B cell (primary cell): ENCODE measurements around the gene C17orf113. TPM values are rescaled to one million over a fixed set of nuclear protein-coding genes. Genes with fewer than 3 reads are reported as not detected.

ENCODE experiments used
- ATAC-seq: fragments of 200-7000 bp; cut with Tn5 transposase; one replicate; pipeline ENCODE4 v1.10.0; 2021; ENCODE audit warnings: low read depth, mild to moderate bottlenecking, moderate number of reproducible peaks, moderate library complexity
- CTCF ChIA-PET: fragments of 350-600 bp; sonication (Branson Sonifier 250); formaldehyde crosslinking; loops from one replicate; lab custom pipeline; 2021; ENCODE audit warnings: antibody characterized with exemption, inconsistent platforms; lab: Charles Lee
- POLR2A ChIA-PET: fragments of 350-600 bp; sonication (Branson Sonifier 250); formaldehyde crosslinking; loops from one replicate; lab custom pipeline; 2021; ENCODE audit warnings: antibody characterized with exemption; lab: Charles Lee
- DNase-seq: peaks from one replicate; pipeline ENCODE4 v3.0.0; 2013
- H2AFZ ChIP-seq: 2 replicates; pipeline ENCODE4 v1.6.1; 2012; ENCODE audit warnings: mild to moderate bottlenecking, low read depth, low read length; ENCODE audit not compliant: insufficient read depth, poor library complexity, severe bottlenecking
- H3K27ac ChIP-seq, 2 donors: 1 replicate in 1 of 2; 2 replicates in 1 of 2; pipeline ENCODE4 v1.5.1; 2012 to 2013; ENCODE audit warnings: low read length in 2 of 2, mild to moderate bottlenecking in 2 of 2, moderate library complexity in 1 of 2
- H3K27me3 ChIP-seq, 4 experiments: fragments of 200-600 bp in 1 of 4; sonication (generic) in 1 of 4; replicated peaks in 1 of 4; 1 replicate in 2 of 4; 2 replicates in 2 of 4; pipeline versions ENCODE4 v1.6.1 to v1.7.0; 2013 to 2016; ENCODE audit warnings: low read length in 3 of 4, mild to moderate bottlenecking in 2 of 4, mixed read lengths in 1 of 4, moderate library complexity in 1 of 4; ENCODE audit not compliant: insufficient read depth in 4 of 4, control insufficient read depth in 3 of 4; ENCODE audit errors: control extremely low read depth in 1 of 4
- H3K36me3 ChIP-seq, 2 experiments: replicated peaks in 1 of 2; 1 replicate in 1 of 2; 2 replicates in 1 of 2; pipeline versions ENCODE4 v1.6.1 to v1.7.1; 2013; ENCODE audit warnings: low read length in 1 of 2; ENCODE audit not compliant: insufficient read depth in 2 of 2, control insufficient read depth in 1 of 2; ENCODE audit errors: control extremely low read depth in 1 of 2, extremely low read depth in 1 of 2
- H3K4me1 ChIP-seq, 2 donors: fragments of 200-600 bp in 1 of 2; sonication (generic) in 1 of 2; 1 replicate in 1 of 2; 2 replicates in 1 of 2; pipeline versions ENCODE4 v1.5.1 to v1.6.1; 2013 to 2017; ENCODE audit warnings: low read length in 2 of 2; ENCODE audit not compliant: control insufficient read depth in 2 of 2, insufficient read depth in 2 of 2
- H3K4me2 ChIP-seq: replicated peaks from 2 replicates; pipeline ENCODE3; 2012; ENCODE audit warnings: mild to moderate bottlenecking, low read depth, low read length; ENCODE audit not compliant: poor library complexity, severe bottlenecking
- H3K4me3 ChIP-seq, 5 experiments: fragments of 200-600 bp in 1 of 5; sonication (generic) in 1 of 5; 1 replicate in 3 of 5; 2 replicates in 2 of 5; pipeline versions ENCODE4 v1.5.1 to v1.7.0; 2011 to 2016; ENCODE audit warnings: low read length in 4 of 5, mild to moderate bottlenecking in 4 of 5, low read depth in 2 of 5, control low read depth in 1 of 5, moderate library complexity in 1 of 5; ENCODE audit not compliant: insufficient read depth in 1 of 5; ENCODE audit errors: control extremely low read depth in 1 of 5, extremely low read depth in 1 of 5
- H3K79me2 ChIP-seq: fragments of 200-600 bp; sonication (generic); one replicate; pipeline ENCODE4 v1.6.0; 2016; ENCODE audit warnings: low read length; ENCODE audit not compliant: control insufficient read depth, insufficient read depth
- H3K9ac ChIP-seq: fragments of 200-600 bp; sonication (generic); 2 replicates; pipeline ENCODE4 v1.6.1; 2017; ENCODE audit warnings: mild to moderate bottlenecking, low read length, moderate library complexity
- H3K9me3 ChIP-seq, 3 donors: one replicate each; pipeline versions ENCODE4 v1.6.1 to v1.7.1; 2013; ENCODE audit warnings: low read length in 2 of 3; ENCODE audit not compliant: control insufficient read depth in 2 of 3, insufficient read depth in 1 of 3; ENCODE audit errors: control extremely low read depth in 1 of 3
- H4K20me1 ChIP-seq: 2 replicates; pipeline ENCODE4 v1.6.0; 2012; ENCODE audit warnings: mild to moderate bottlenecking, low read length; ENCODE audit not compliant: insufficient read depth, control insufficient read depth, poor library complexity, severe bottlenecking
- H3K27ac Mint-ChIP-seq: one replicate; pipeline ENCODE4 v1.8.0; 2021; ENCODE audit warnings: mixed read lengths
- H3K27me3 Mint-ChIP-seq: one replicate; pipeline ENCODE4 v1.8.0; 2021; ENCODE audit warnings: mixed read lengths
- H3K4me1 Mint-ChIP-seq: one replicate; pipeline ENCODE4 v1.8.0; 2021; ENCODE audit warnings: mixed read lengths
- H3K4me3 Mint-ChIP-seq: one replicate; pipeline ENCODE4 v1.8.0; 2021; ENCODE audit warnings: mixed read lengths
- H3K9me3 Mint-ChIP-seq: one replicate; pipeline ENCODE4 v1.8.0; 2022; ENCODE audit warnings: mixed read lengths; ENCODE audit not compliant: insufficient read depth
- CTCF ChIP-seq: fragments of 200-600 bp; IDR thresholded peaks from one replicate; pipeline ENCODE4 v1.8.0; 2022; ENCODE audit warnings: antibody characterized with exemption, mild to moderate bottlenecking
- EZH2 ChIP-seq: IDR thresholded peaks from 2 replicates; pipeline ENCODE4 v1.6.1; 2012; ENCODE audit warnings: borderline replicate concordance, low read depth, mild to moderate bottlenecking, moderate library complexity, low read length; ENCODE audit not compliant: insufficient read depth, poor library complexity, severe bottlenecking
- WGBS: methylation state at CpG from one replicate; pipeline ENCODE4 v1.1.5; 2013; ENCODE audit warnings: missing lambda C conversion rate; ENCODE audit not compliant: insufficient coverage; 5-methylcytosine and 5-hydroxymethylcytosine counted together
- intact Hi-C: fragments of 100-400 bp; cut with micrococcal nuclease; formaldehyde crosslinking; loops from one replicate; pipeline ENCODE4 v1.10.0; 2022
- polyA minus RNA-seq: library from RNA; depleted of rRNA, polyadenylated mRNA; stranded (reverse); fragments of >200 nt; gene quantifications from 2 replicates; pipeline ENCODE4 v1.2.3, GENCODE V29; 2012
- polyA plus RNA-seq: library from polyadenylated mRNA; depleted of rRNA; stranded (reverse); fragments of >200 nt; gene quantifications from 2 replicates; pipeline ENCODE4 v1.2.3, GENCODE V29; 2012
- total RNA-seq, 2 donors: library from RNA; stranded (reverse); fragments of 120-200 nt in 1 of 2; gene quantifications; 1 replicate in 1 of 2; 2 replicates in 1 of 2; pipeline versions ENCODE4 v1.2.3 to v1.2.4, GENCODE V29; 2013 to 2022

Gene C17orf113
- total RNA-seq (2.1 TPM in 2 replicates), polyA plus RNA-seq (0.66 and 1.2 TPM in 2 replicates), polyA minus RNA-seq (1.7 and 2.1 TPM in 2 replicates)
- 1.1 TPM for total RNA-seq (2013)

- intact Hi-C loops: no loop called here
- H3K9ac ChIP-seq: peak within 1 kb of the TSS; percentile 58
- peak within 1 kb of the TSS; percentile 89 for H3K4me3 Mint-ChIP-seq
- CTCF ChIA-PET: interaction anchor here (0.6 to 1.5 kb wide), 5 partner anchors 20 to 132 kb away, joined by 3 to 5 read pairs (median 3); partner anchors contain the start of genes ACLY and NKIRAS2
- no peaks in the 10 kb centered on the region for H3K79me2 ChIP-seq
- no peak within 1 kb of the TSS for H3K27ac ChIP-seq
- H4K20me1 ChIP-seq: no peaks in the 10 kb centered on the region
- peaks cover 7 to 12% of the 10 kb centered on the region in 2 donors for H3K4me1 ChIP-seq
- no peaks in the 10 kb centered on the region for H3K36me3 ChIP-seq
- no peaks in the 10 kb centered on the region for H3K9me3 Mint-ChIP-seq
- TF ChIP-seq CTCF: peak; percentile 59
- TF ChIP-seq EZH2: no peak
- H3K27me3 Mint-ChIP-seq: peaks cover 40% of the 10 kb centered on the region
- H3K27me3 ChIP-seq: peaks cover 0 to 13% (median 3%) of the 10 kb centered on the region in 4 experiments
- POLR2A ChIA-PET: no interaction called here
- ATAC-seq (peak; percentile 81), DNase-seq (peak; percentile 73)
- H3K4me2 ChIP-seq: peak within 1 kb of the TSS; percentile 95
- peak within 1 kb of the TSS; percentile 37 for H3K27ac Mint-ChIP-seq
- peaks cover 9% of the 10 kb centered on the region for H3K4me1 Mint-ChIP-seq
- peak within 1 kb of the TSS; percentile 96 for H2AFZ ChIP-seq
- WGBS: 2% methylated on average over 65 of the region's 65 CpGs
- peak within 1 kb of the TSS in 4 of 5 experiments; percentile 35 to 62 (median 56) for H3K4me3 ChIP-seq
- peaks cover 0 to under 1% (median 0%) of the 10 kb centered on the region in 3 donors for H3K9me3 ChIP-seq
Observed at GRCh38 chr17:42050393-42051012, at the start of gene C17orf113. C17orf113 (minus strand) TSS chr17:42050601; CDS start chr17:42043376, 7,225 bp downstream.
